Loucy (cell line): ENCODE data around the gene ZC3H14.

ENCODE experiments used
- H2AFZ ChIP-seq: fragments of 200-600 bp; sonication (generic); 2 replicates; pipeline ENCODE4 v1.6.0; 2016; ENCODE audit warnings: antibody characterized with exemption, mild to moderate bottlenecking, low read length, moderate library complexity
- H3F3A ChIP-seq: fragments of 200-600 bp; 2 replicates; pipeline ENCODE4 v1.6.0; 2016; ENCODE audit warnings: antibody characterized with exemption, low read depth, mild to moderate bottlenecking
- H3K27me3 ChIP-seq: fragments of 200-600 bp; sonication (generic); 2 replicates; pipeline ENCODE4 v1.6.1; 2014; ENCODE audit warnings: low read length, mild to moderate bottlenecking; ENCODE audit not compliant: insufficient read depth, poor library complexity, severe bottlenecking
- H3K36me3 ChIP-seq: fragments of 200-600 bp; sonication (generic); 2 replicates; pipeline ENCODE4 v1.6.1; 2016; ENCODE audit warnings: low read length; ENCODE audit not compliant: insufficient read depth
- H3K4me1 ChIP-seq: fragments of 200-600 bp; sonication (generic); 2 replicates; pipeline ENCODE4 v1.5.1; 2014; ENCODE audit warnings: low read length, mild to moderate bottlenecking; ENCODE audit not compliant: insufficient read depth, poor library complexity, severe bottlenecking
- H3K4me2 ChIP-seq: fragments of 200-600 bp; sonication (generic); 2 replicates; pipeline ENCODE4 v1.6.0; 2014; ENCODE audit warnings: antibody characterized with exemption, low read length, low read depth, mild to moderate bottlenecking; ENCODE audit not compliant: poor library complexity, severe bottlenecking
- H3K4me3 ChIP-seq: fragments of 200-600 bp; sonication (generic); 2 replicates; pipeline ENCODE4 v1.5.1; 2014; ENCODE audit warnings: low read length, mild to moderate bottlenecking, mixed read lengths; ENCODE audit not compliant: poor library complexity, severe bottlenecking
- H3K79me2 ChIP-seq: fragments of 200-600 bp; sonication (generic); 2 replicates; pipeline ENCODE4 v1.6.1; 2014; ENCODE audit warnings: low read length; ENCODE audit not compliant: insufficient read depth
- H3K9ac ChIP-seq: fragments of 200-600 bp; sonication (generic); 2 replicates; pipeline ENCODE4 v1.6.0; 2014; ENCODE audit warnings: mild to moderate bottlenecking, low read depth, low read length, moderate library complexity; ENCODE audit not compliant: poor library complexity, severe bottlenecking
- H3K9me2 ChIP-seq: fragments of 200-600 bp; sonication (generic); replicated peaks from 2 replicates; pipeline ENCODE4 v1.6.1; 2016; ENCODE audit warnings: low read depth, low read length, mixed read lengths
- H3K9me3 ChIP-seq: fragments of 200-600 bp; sonication (generic); 2 replicates; pipeline ENCODE4 v1.6.1; 2014; ENCODE audit warnings: mild to moderate bottlenecking, antibody characterized with exemption, low read length, low read depth; ENCODE audit not compliant: insufficient read depth
- H4K20me1 ChIP-seq: fragments of 200-600 bp; sonication (generic); 2 replicates; pipeline ENCODE4 v1.6.0; 2014; ENCODE audit warnings: antibody characterized with exemption, low read length, mild to moderate bottlenecking; ENCODE audit not compliant: insufficient read depth, poor library complexity, severe bottlenecking
- CTCF ChIP-seq: fragments of 200-600 bp; sonication (generic); conservative IDR thresholded peaks from 2 replicates; pipeline ENCODE4 v1.5.1; 2014; ENCODE audit warnings: mild to moderate bottlenecking, antibody characterized with exemption, low read length
- EZH2phosphoT487 ChIP-seq: fragments of 200-600 bp; IDR thresholded peaks from 2 replicates; pipeline ENCODE4 v1.6.1; 2018; ENCODE audit warnings: antibody characterized with exemption, mild to moderate bottlenecking, moderate library complexity, borderline replicate concordance

The ZC3H14 gene

GRCh38 chr14:88552876-88553275 is 10.0 kb upstream of the ZC3H14 start:
- no peak overlapping the region for H3K4me2 ChIP-seq
- no peak overlapping the region for H3K4me3 ChIP-seq

GRCh38 chr14:88553886-88554456 is 8.9 kb upstream of the ZC3H14 start:
- H3K79me2 ChIP-seq: no peaks in the 10 kb centered on the region
- no peak overlapping the region for H3K9ac ChIP-seq
- H3F3A ChIP-seq: no peaks in the 10 kb centered on the region
- H3K4me1 ChIP-seq: peaks cover 4% of the 10 kb centered on the region
- H3K9me3 ChIP-seq: no peaks in the 10 kb centered on the region
- H3K4me2 ChIP-seq: no peak overlapping the region
- H2AFZ ChIP-seq: no peak overlapping the region
- no peak overlapping the region for H3K4me3 ChIP-seq
- H3K36me3 ChIP-seq: no peaks in the 10 kb centered on the region
- peaks cover 7% of the 10 kb centered on the region for H3K27me3 ChIP-seq
- TF ChIP-seq CTCF: no peak
- TF ChIP-seq EZH2phosphoT487: no peak
- no peaks in the 10 kb centered on the region for H4K20me1 ChIP-seq
- no peaks in the 10 kb centered on the region for H3K9me2 ChIP-seq

More at GRCh38 chr14:88552876-88553275, 10.0 kb upstream of the ZC3H14 start:
- H3K9me2 ChIP-seq: no peaks in the 10 kb centered on the region
- no peaks in the 10 kb centered on the region for H4K20me1 ChIP-seq
- no peaks in the 10 kb centered on the region for H3F3A ChIP-seq
- TF ChIP-seq CTCF (no peak), EZH2phosphoT487 (no peak)
- H3K9ac ChIP-seq: no peak overlapping the region
- no peak overlapping the region for H2AFZ ChIP-seq
- H3K4me1 ChIP-seq: peaks cover 4% of the 10 kb centered on the region
- no peaks in the 10 kb centered on the region for H3K79me2 ChIP-seq
- H3K27me3 ChIP-seq: peaks cover 7% of the 10 kb centered on the region
- H3K36me3 ChIP-seq: no peaks in the 10 kb centered on the region
- H3K9me3 ChIP-seq: no peaks in the 10 kb centered on the region

- TF ChIP-seq EZH2phosphoT487 (no peak), CTCF (no peak)
- Histone ChIP-seq H3K9me3 (no peaks in the 10 kb centered on the region), H3K4me3 (no peak within 1 kb of the TSS), H4K20me1 (no peaks in the 10 kb centered on the region), H3K9me2 (no peaks in the 10 kb centered on the region), H3K4me2 (no peak within 1 kb of the TSS), H3K9ac (no peak within 1 kb of the TSS), H3K79me2 (no peaks in the 10 kb centered on the region), H3F3A (no peaks in the 10 kb centered on the region), H2AFZ (no peak within 1 kb of the TSS), H3K36me3 (no peaks in the 10 kb centered on the region), H3K27me3 (peaks cover 7% of the 10 kb centered on the region), H3K4me1 (peaks cover 4% of the 10 kb centered on the region)
Observed at GRCh38 chr14:88554457-88555286, 8.2 kb upstream of the ZC3H14 start, which contains the start of gene PTPN21. PTPN21 (minus strand) TSS chr14:88555007; CDS start chr14:88550417, 4,590 bp downstream.
